HL-60 (cell line): Measurements from ENCODE around the gene CASP8AP2.

Experiments
- DNase-seq, 2 experiments: peaks; one replicate each; pipeline ENCODE4 v3.0.0-alpha.2; 2010 to 2020; ENCODE audit warnings: low read depth in 1 of 2, low spot score in 1 of 2
- H3K27ac ChIP-seq: fragments of 250-450 bp; sonication (Bioruptor Pico); replicated peaks from 2 replicates; pipeline ENCODE4 v1.5.1; 2020; ENCODE audit warnings: mild to moderate bottlenecking, moderate library complexity
- H3K27me3 ChIP-seq: fragments of 250-450 bp; sonication (Bioruptor Pico); 2 replicates; pipeline ENCODE4 v1.5.1; 2021; ENCODE audit warnings: mild to moderate bottlenecking, moderate library complexity; ENCODE audit not compliant: insufficient read depth, poor library complexity, severe bottlenecking
- H3K4me3 ChIP-seq: replicated peaks from 2 replicates; pipeline ENCODE4 v1.5.1; 2011; ENCODE audit warnings: mild to moderate bottlenecking, control low read depth, low read length; ENCODE audit not compliant: insufficient read depth
- CTCF ChIP-seq: IDR thresholded peaks from one replicate; pipeline ENCODE4 v1.5.1; 2011; ENCODE audit warnings: low read length, control low read depth, inconsistent platforms; ENCODE audit not compliant: insufficient read depth
- GABPA ChIP-seq: IDR thresholded peaks from 2 replicates; pipeline ENCODE4 v1.6.1; 2012; ENCODE audit warnings: low read depth
- POLR2AphosphoS5 ChIP-seq: IDR thresholded peaks from 2 replicates; pipeline ENCODE4 v1.6.1; 2012; ENCODE audit warnings: low read depth
- REST ChIP-seq: IDR thresholded peaks from 2 replicates; pipeline ENCODE4 v1.6.1; 2012; ENCODE audit warnings: low read depth; ENCODE audit not compliant: insufficient replicate concordance
- SPI1 ChIP-seq: IDR thresholded peaks from 2 replicates; pipeline ENCODE4 v1.6.1; 2012; ENCODE audit warnings: low read depth, mild to moderate bottlenecking, borderline replicate concordance

The CASP8AP2 gene

GRCh38 chr6:89794324-89794723, 35.4 kb upstream of the CASP8AP2 start:
- H3K27ac ChIP-seq: no peak overlapping the region
- TF ChIP-seq CTCF: no peak
- no peak for TF ChIP-seq POLR2AphosphoS5
- TF ChIP-seq SPI1: no peak
- TF ChIP-seq REST: no peak
- no peak for TF ChIP-seq GABPA
- no peak for DNase-seq
- no peak overlapping the region for H3K4me3 ChIP-seq
- H3K27me3 ChIP-seq: no peaks in the 10 kb centered on the region

GRCh38 chr6:89797317-89797716, 32.4 kb upstream of the CASP8AP2 start:
- H3K4me3 ChIP-seq: no peak overlapping the region
- DNase-seq: no peak
- TF ChIP-seq CTCF (no peak), REST (no peak), SPI1 (no peak), GABPA (no peak), POLR2AphosphoS5 (no peak)
- H3K27ac ChIP-seq: no peak overlapping the region
- H3K27me3 ChIP-seq: no peaks in the 10 kb centered on the region

GRCh38 chr6:89799096-89799495, 30.6 kb upstream of the CASP8AP2 start:
- TF ChIP-seq CTCF (no peak), GABPA (no peak), REST (no peak), POLR2AphosphoS5 (no peak), SPI1 (no peak)
- Histone ChIP-seq H3K4me3 (no peak overlapping the region), H3K27me3 (no peaks in the 10 kb centered on the region), H3K27ac (no peak overlapping the region)
- DNase-seq: no peak
